Measurements from ENCODE around the gene KRT75.

DNA sequence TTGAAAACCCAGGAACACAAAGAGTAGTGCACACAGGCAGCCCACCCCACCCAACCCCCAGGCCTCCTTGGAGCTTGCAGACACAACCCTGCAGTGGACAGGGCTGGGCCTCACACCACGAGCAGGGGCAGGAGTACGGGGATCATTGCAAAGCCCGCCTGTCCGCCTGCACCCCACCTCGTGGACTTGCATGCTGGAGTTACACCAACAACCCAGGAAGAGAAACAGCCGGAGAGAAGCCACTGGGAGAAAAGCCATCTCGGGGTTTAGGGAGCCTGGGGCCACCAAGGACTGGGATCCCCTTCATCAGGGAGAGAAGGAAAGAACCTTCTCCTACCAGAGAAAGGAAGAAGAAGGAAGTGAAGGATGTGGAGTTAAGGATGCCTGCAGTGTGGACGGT is 56.9 kb downstream of the KRT75 start:
- TF ChIP-seq, protein P1, sequence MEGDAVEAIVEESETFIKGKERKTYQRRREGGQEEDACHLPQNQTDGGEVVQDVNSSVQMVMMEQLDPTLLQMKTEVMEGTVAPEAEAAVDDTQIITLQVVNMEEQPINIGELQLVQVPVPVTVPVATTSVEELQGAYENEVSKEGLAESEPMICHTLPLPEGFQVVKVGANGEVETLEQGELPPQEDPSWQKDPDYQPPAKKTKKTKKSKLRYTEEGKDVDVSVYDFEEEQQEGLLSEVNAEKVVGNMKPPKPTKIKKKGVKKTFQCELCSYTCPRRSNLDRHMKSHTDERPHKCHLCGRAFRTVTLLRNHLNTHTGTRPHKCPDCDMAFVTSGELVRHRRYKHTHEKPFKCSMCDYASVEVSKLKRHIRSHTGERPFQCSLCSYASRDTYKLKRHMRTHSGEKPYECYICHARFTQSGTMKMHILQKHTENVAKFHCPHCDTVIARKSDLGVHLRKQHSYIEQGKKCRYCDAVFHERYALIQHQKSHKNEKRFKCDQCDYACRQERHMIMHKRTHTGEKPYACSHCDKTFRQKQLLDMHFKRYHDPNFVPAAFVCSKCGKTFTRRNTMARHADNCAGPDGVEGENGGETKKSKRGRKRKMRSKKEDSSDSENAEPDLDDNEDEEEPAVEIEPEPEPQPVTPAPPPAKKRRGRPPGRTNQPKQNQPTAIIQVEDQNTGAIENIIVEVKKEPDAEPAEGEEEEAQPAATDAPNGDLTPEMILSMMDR (IDR thresholded peaks at IDR 0.05) = no peak
- no peak for TF ChIP-seq POLR2A (IDR thresholded peaks at IDR 0.05)

All from testis (tissue), 2 donors.